MCF 10A (cell line): ENCODE results near the gene SPTAN1. TPM values are rescaled to one million over a fixed set of nuclear protein-coding genes. Genes with fewer than 3 reads are reported as not detected.

Experiments used
- BruUV-seq: library from RNA; stranded (reverse); fragments of 400-500 nt; replicated peaks from 2 replicates; lab custom pipeline; 2021; lab: Mats Ljungman, UMichigan
- CTCF ChIA-PET: fragments of 300-600 bp; sonication (Branson Sonifier 250); formaldehyde crosslinking; extraction: SDS; loops from one replicate; lab custom pipeline; 2021; ENCODE audit warnings: antibody characterized with exemption, inconsistent platforms; lab: Yijun Ruan, JAX
- POLR2A ChIA-PET: fragments of 300-600, 350-650 bp; sonication (Branson Sonifier 250); formaldehyde crosslinking; extraction: SDS; loops from one replicate; lab custom pipeline; 2020; ENCODE audit warnings: antibody characterized with exemption, inconsistent platforms; lab: Yijun Ruan, JAX
- DNase-seq: peaks from one replicate; pipeline ENCODE4 v3.0.0-alpha.2; 2018; ENCODE audit not compliant: unreplicated experiment
- H3K27ac Mint-ChIP-seq: one replicate; pipeline ENCODE4 v1.8.0; 2022; ENCODE audit warnings: mild to moderate bottlenecking, low read depth, mixed read lengths; ENCODE audit not compliant: unreplicated experiment
- H3K27me3 Mint-ChIP-seq: one replicate; pipeline ENCODE4 v1.8.0; 2022; ENCODE audit warnings: mixed read lengths; ENCODE audit not compliant: insufficient read depth, unreplicated experiment
- H3K36me3 Mint-ChIP-seq: one replicate; pipeline ENCODE4 v1.8.0; 2022; ENCODE audit warnings: mild to moderate bottlenecking, moderate library complexity, mixed read lengths; ENCODE audit not compliant: insufficient read depth, unreplicated experiment
- H3K4me1 Mint-ChIP-seq: one replicate; pipeline ENCODE4 v1.8.0; 2022; ENCODE audit warnings: mixed read lengths; ENCODE audit not compliant: insufficient read depth, unreplicated experiment
- H3K4me3 Mint-ChIP-seq: one replicate; pipeline ENCODE4 v1.8.0; 2022; ENCODE audit warnings: mild to moderate bottlenecking, moderate library complexity, mixed read lengths; ENCODE audit not compliant: unreplicated experiment
- H3K9me3 Mint-ChIP-seq: one replicate; pipeline ENCODE4 v1.8.0; 2022; ENCODE audit warnings: mixed read lengths; ENCODE audit not compliant: unreplicated experiment
- intact Hi-C: fragments of 100-400 bp; cut with micrococcal nuclease; formaldehyde crosslinking; loops from 2 replicates; pipeline ENCODE4 v1.14.1; 2022
- total RNA-seq: library from RNA; stranded (reverse); gene quantifications from 2 replicates; pipeline ENCODE4 v1.2.3, GENCODE V29; 2022
- TF ChIP-seq, protein P1 (sequence below): fragments of 200-600 bp; IDR thresholded peaks from one replicate; pipeline ENCODE4 v1.8.0; 2022; ENCODE audit warnings: antibody characterized with exemption, mild to moderate bottlenecking; ENCODE audit not compliant: unreplicated experiment

SPTAN1 gene
- total RNA-seq, 1 experiment from 2014 or later = 254 TPM

DNA sequence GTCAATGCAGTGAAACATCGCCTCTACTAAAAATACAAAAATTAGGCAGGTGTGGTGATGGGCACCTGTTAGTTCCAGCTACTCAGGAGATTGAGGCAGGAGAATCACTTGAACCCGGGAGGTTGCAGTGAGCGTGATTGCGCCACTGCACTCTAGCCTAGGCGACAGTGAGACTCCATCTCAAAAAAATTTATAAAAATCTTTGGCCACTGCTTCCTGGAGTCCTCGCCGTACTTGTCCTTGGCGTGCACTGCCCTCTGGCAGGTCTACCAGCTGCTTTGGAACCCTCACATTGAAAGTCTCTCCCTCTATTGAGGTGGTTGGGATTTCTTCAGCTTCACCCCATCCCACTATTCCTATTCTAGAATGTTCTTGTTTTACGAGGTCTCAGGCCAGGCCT lies 79.2 kb downstream of the SPTAN1 start:
- DNase-seq = no peak
- BruUV-seq = no TSS peak
- H3K4me3 Mint-ChIP-seq = no peak overlapping the region
- no peaks in the 10 kb centered on the region for H3K27me3 Mint-ChIP-seq
- ChIA-PET CTCF (interaction anchor here (0.6 to 1.2 kb wide), 2 partner anchors 44 to 268 kb away, joined by 3 read pairs; no protein-coding TSS in a partner anchor), POLR2A (interaction anchor here (0.7 to 1.8 kb wide), 2 partner anchors 9 to 24 kb away, joined by 3 to 4 read pairs; no protein-coding TSS in a partner anchor)
- H3K4me1 Mint-ChIP-seq = peaks cover 25% of the 10 kb centered on the region
- no peaks in the 10 kb centered on the region for H3K9me3 Mint-ChIP-seq
- TF ChIP-seq, protein P1, sequence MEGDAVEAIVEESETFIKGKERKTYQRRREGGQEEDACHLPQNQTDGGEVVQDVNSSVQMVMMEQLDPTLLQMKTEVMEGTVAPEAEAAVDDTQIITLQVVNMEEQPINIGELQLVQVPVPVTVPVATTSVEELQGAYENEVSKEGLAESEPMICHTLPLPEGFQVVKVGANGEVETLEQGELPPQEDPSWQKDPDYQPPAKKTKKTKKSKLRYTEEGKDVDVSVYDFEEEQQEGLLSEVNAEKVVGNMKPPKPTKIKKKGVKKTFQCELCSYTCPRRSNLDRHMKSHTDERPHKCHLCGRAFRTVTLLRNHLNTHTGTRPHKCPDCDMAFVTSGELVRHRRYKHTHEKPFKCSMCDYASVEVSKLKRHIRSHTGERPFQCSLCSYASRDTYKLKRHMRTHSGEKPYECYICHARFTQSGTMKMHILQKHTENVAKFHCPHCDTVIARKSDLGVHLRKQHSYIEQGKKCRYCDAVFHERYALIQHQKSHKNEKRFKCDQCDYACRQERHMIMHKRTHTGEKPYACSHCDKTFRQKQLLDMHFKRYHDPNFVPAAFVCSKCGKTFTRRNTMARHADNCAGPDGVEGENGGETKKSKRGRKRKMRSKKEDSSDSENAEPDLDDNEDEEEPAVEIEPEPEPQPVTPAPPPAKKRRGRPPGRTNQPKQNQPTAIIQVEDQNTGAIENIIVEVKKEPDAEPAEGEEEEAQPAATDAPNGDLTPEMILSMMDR = no peak
- intact Hi-C loops = loop anchor here (10.0 kb wide), 1 partner anchor 183 kb away; the partner anchor contains the start of gene ENDOG
- peak overlapping the region; percentile 75 for H3K27ac Mint-ChIP-seq
- H3K36me3 Mint-ChIP-seq = peaks cover 87% of the 10 kb centered on the region

DNA sequence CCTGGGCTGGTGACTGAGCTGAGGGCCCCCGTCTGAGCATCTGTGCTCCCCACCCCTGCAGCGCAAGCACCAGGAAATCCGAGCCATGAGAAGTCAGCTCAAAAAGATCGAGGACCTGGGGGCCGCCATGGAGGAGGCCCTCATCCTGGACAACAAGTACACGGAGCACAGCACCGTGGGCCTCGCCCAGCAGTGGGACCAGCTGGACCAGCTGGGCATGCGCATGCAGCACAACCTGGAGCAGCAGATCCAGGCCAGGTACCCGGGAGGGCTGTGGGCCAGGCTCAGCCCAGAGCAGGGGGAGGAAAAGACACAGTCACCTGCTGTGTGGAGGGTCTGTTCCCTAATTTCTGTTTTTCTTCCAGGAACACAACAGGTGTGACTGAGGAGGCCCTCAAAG lies 79.7 kb downstream of the SPTAN1 start:
- peaks cover 25% of the 10 kb centered on the region for H3K4me1 Mint-ChIP-seq
- H3K36me3 Mint-ChIP-seq = peaks cover 82% of the 10 kb centered on the region
- ChIA-PET POLR2A (interaction anchor here (0.7 to 1.8 kb wide), 3 partner anchors 10 to 24 kb away, joined by 3 to 7 read pairs (median 4); no protein-coding TSS in a partner anchor), CTCF (interaction anchor here (0.6 to 1.2 kb wide), 2 partner anchors 43 to 268 kb away, joined by 3 read pairs; no protein-coding TSS in a partner anchor)
- H3K27me3 Mint-ChIP-seq = no peaks in the 10 kb centered on the region
- TF ChIP-seq, protein P1 = no peak
- no TSS peak for BruUV-seq
- H3K4me3 Mint-ChIP-seq = no peak overlapping the region
- intact Hi-C loops = loop anchor here (10.0 kb wide), 1 partner anchor 183 kb away; the partner anchor contains the start of gene ENDOG
- H3K9me3 Mint-ChIP-seq = no peaks in the 10 kb centered on the region
- H3K27ac Mint-ChIP-seq = peak overlapping the region; percentile 75
- no peak for DNase-seq

DNA sequence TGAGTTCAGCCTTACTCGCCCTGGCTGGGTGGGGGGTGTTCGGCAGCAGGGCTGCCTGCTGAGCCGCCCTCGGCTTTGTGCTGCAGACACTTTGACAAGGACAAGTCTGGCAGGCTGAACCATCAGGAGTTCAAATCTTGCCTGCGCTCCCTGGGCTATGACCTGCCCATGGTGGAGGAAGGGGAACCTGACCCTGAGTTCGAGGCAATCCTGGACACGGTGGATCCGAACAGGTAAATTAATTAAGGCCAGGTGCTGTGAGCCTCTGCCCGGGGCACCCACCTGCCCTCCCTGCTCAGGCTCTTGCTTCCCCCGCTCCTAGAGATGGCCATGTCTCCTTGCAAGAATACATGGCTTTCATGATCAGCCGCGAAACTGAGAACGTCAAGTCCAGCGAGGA lies 80.1 kb downstream of the SPTAN1 start:
- no TSS peak for BruUV-seq
- Mint-ChIP-seq H3K36me3 (peaks cover 78% of the 10 kb centered on the region), H3K4me1 (peaks cover 25% of the 10 kb centered on the region), H3K27me3 (no peaks in the 10 kb centered on the region), H3K9me3 (no peaks in the 10 kb centered on the region), H3K4me3 (no peak overlapping the region), H3K27ac (no peak overlapping the region)
- TF ChIP-seq, protein P1 = no peak
- intact Hi-C loops = loop anchor here (10.0 kb wide), 1 partner anchor 182 kb away; the partner anchor contains the start of gene ENDOG
- POLR2A ChIA-PET = interaction anchor here (1.6 kb wide), 1 partner anchor 25 kb away, joined by 7 read pairs; no protein-coding TSS in a partner anchor
- CTCF ChIA-PET = interaction anchor here (0.7 kb wide), 2 partner anchors 8 to 101 kb away, joined by 3 read pairs; no protein-coding TSS in a partner anchor
- DNase-seq = no peak

DNA sequence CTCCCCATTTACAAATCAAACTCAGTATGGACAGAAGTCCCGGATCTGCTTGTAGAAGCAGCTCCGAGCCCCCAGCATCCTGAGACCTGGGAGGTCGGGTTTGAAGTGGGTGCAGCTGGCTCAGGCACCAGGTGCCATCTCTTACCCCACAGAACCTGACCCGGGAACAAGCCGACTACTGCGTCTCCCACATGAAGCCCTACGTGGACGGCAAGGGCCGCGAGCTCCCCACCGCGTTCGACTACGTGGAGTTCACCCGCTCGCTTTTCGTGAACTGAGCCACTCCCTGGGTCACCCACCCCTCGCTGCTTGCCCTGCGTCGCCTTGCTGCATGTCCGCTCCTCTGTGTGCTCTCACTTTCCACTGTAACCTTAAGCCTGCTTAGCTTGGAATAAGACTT lies 80.7 kb downstream of the SPTAN1 start:
- peaks cover 76% of the 10 kb centered on the region for H3K36me3 Mint-ChIP-seq

More for the DNA sequence above, 80.7 kb downstream of the SPTAN1 start:
- no peaks in the 10 kb centered on the region for H3K27me3 Mint-ChIP-seq
- H3K27ac Mint-ChIP-seq = no peak overlapping the region
- no peak overlapping the region for H3K4me3 Mint-ChIP-seq
- CTCF ChIA-PET = interaction anchor here (0.7 to 2.1 kb wide), 5 partner anchors 9 to 101 kb away, joined by 3 to 8 read pairs (median 3); no protein-coding TSS in a partner anchor
- TSS peak; percentile 91 for BruUV-seq
- H3K4me1 Mint-ChIP-seq = peaks cover 25% of the 10 kb centered on the region
- no peak for DNase-seq
- TF ChIP-seq, protein P1 = no peak
- no peaks in the 10 kb centered on the region for H3K9me3 Mint-ChIP-seq
- POLR2A ChIA-PET = interaction anchor here (1.0 to 4.4 kb wide), 6 partner anchors 25 to 138 kb away, joined by 3 to 64 read pairs (median 4); partner anchors contain the start of gene SET
- intact Hi-C loops = loop anchor here (10.0 kb wide), 1 partner anchor 182 kb away; the partner anchor contains the start of gene ENDOG
